Stimulated activated CD8-positive, alpha-beta memory T cell treated with anti-CD3 and anti-CD28 coated beads, Interleukin-4, amount 100 ng/mL, for 1 hour (primary cell): Measurements from ENCODE around the gene ABCD3.
"Not testable (repeated sequence)": the region's sequence is repeated elsewhere in the genome, so short reads cannot be mapped to it uniquely, and the experiment has no call there.

ENCODE experiments used
- DNase-seq, 2 donors: peaks; one replicate each; pipeline ENCODE4 v3.0.0-alpha.2; 2020; ENCODE audit warnings: low read depth in 2 of 2, low spot score in 1 of 2

Gene ABCD3

GRCh38 chr1:94413311-94413710 lies 4.9 kb upstream of the ABCD3 start:
- no peak for DNase-seq

- DNase-seq, result no peak
Measured at GRCh38 chr1:94416901-94417727, 1.1 kb upstream of the ABCD3 start.

- no peak for DNase-seq
Measured at GRCh38 chr1:94417728-94417977, 536 bp upstream of the ABCD3 start.

GRCh38 chr1:94418664-94419655 lies 771 bp downstream of the ABCD3 start:
- DNase-seq, result no peak

GRCh38 chr1:94422115-94422820 lies 4.1 kb downstream of the ABCD3 start:
- no peak for DNase-seq

GRCh38 chr1:94425821-94426484 lies 7.8 kb downstream of the ABCD3 start:
- DNase-seq, result no peak

GRCh38 chr1:94426485-94426870 lies 8.3 kb downstream of the ABCD3 start:
- DNase-seq, result not testable (repeated sequence)

- no peak for DNase-seq
Measured at GRCh38 chr1:94428441-94428840, 10.3 kb downstream of the ABCD3 start.

GRCh38 chr1:94428927-94429528 lies 10.8 kb downstream of the ABCD3 start:
- DNase-seq, result not testable (repeated sequence)

- DNase-seq, result not testable (repeated sequence)
Measured at GRCh38 chr1:94430066-94430465, 11.9 kb downstream of the ABCD3 start.

GRCh38 chr1:94433866-94434265 lies 15.7 kb downstream of the ABCD3 start:
- DNase-seq, result no peak

- DNase-seq, result no peak
Measured at GRCh38 chr1:94434365-94435045, 16.3 kb downstream of the ABCD3 start.

GRCh38 chr1:94438692-94439276 lies 20.6 kb downstream of the ABCD3 start:
- DNase-seq, result no peak

GRCh38 chr1:94440088-94440487 lies 21.9 kb downstream of the ABCD3 start:
- no peak for DNase-seq

- not testable (repeated sequence) for DNase-seq
Measured at GRCh38 chr1:94443067-94443466, 24.9 kb downstream of the ABCD3 start.

- DNase-seq, result not testable (repeated sequence)
Measured at GRCh38 chr1:94444819-94445218, 26.6 kb downstream of the ABCD3 start.

- DNase-seq, result not testable (repeated sequence)
Measured at GRCh38 chr1:94445733-94446132, 27.5 kb downstream of the ABCD3 start.

- not testable (repeated sequence) for DNase-seq
Measured at GRCh38 chr1:94446177-94446576, 28.0 kb downstream of the ABCD3 start.

GRCh38 chr1:94448741-94449140 lies 30.6 kb downstream of the ABCD3 start:
- not testable (repeated sequence) for DNase-seq

- DNase-seq, result no peak
Measured at GRCh38 chr1:94456736-94457135, 38.5 kb downstream of the ABCD3 start.
